Sigmoid colon (tissue), 4 donors: ENCODE data around the gene LEF1.

ENCODE experiments used
- EP300 ChIP-seq, 4 donors: sonication (generic); formaldehyde crosslinking; IDR thresholded peaks; one replicate each; pipeline ENCODE4 v1.6.1; 2017; ENCODE audit warnings: antibody characterized with exemption in 4 of 4
- POLR2AphosphoS5 ChIP-seq, 4 donors: sonication (generic); formaldehyde crosslinking; IDR thresholded peaks; one replicate each; pipeline ENCODE4 v1.6.1; 2017; ENCODE audit warnings: antibody characterized with exemption in 4 of 4
- TF ChIP-seq, protein P1 (sequence below), 4 experiments: fragments of 450-650 bp in 3 of 4; fragments of 200-600 bp in 1 of 4; IDR thresholded peaks; one replicate each; pipeline ENCODE4 v1.5.1; 2016 to 2019; ENCODE audit warnings: antibody characterized with exemption in 4 of 4, mild to moderate bottlenecking in 3 of 4, moderate library complexity in 2 of 4

DNA sequence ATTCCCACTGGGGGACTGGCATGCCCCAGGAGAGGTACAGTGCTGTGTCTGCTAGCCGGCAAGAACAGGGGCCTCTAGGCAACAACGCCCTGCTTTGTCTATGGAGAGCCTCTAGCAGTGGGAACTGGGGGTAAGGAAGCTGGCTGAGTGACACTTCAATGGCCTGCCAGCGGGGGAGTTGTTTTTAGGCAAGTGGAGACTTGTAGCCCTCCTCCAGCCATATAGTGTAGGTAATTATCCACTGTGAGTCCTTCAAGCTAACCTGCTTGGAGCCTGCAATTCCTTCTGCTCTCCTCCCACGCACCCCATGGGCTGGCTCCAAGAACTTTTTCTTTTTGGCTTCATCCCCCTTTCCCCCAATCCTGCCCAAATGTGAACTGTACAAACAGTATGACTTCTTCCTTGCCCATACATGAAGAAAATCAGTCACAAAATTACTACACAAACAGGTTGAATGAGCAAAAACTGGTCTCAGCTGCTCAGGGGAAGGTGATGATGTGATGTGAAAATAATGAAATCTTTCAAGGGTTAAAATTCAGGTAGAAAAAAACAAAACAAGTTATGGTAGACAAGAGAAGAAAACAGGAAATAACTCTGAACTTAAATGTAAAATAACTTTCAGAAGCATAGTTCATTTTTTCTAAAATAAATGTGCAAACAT, 33.1 kb downstream of the LEF1 start:
- TF ChIP-seq, protein P1, sequence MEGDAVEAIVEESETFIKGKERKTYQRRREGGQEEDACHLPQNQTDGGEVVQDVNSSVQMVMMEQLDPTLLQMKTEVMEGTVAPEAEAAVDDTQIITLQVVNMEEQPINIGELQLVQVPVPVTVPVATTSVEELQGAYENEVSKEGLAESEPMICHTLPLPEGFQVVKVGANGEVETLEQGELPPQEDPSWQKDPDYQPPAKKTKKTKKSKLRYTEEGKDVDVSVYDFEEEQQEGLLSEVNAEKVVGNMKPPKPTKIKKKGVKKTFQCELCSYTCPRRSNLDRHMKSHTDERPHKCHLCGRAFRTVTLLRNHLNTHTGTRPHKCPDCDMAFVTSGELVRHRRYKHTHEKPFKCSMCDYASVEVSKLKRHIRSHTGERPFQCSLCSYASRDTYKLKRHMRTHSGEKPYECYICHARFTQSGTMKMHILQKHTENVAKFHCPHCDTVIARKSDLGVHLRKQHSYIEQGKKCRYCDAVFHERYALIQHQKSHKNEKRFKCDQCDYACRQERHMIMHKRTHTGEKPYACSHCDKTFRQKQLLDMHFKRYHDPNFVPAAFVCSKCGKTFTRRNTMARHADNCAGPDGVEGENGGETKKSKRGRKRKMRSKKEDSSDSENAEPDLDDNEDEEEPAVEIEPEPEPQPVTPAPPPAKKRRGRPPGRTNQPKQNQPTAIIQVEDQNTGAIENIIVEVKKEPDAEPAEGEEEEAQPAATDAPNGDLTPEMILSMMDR (IDR thresholded peaks at IDR 0.05) = no peak
- no peak for TF ChIP-seq EP300 (IDR thresholded peaks at IDR 0.05)
- no peak for TF ChIP-seq POLR2AphosphoS5 (IDR thresholded peaks at IDR 0.05)
